Breast epithelium (tissue), 4 donors: Measurements from ENCODE around the gene ZNF606. TPM values are rescaled to one million over a fixed set of nuclear protein-coding genes. Genes with fewer than 3 reads are reported as not detected.
A peak's percentile ranks its signal among the peaks of the same experiment; 100 is the strongest.

Experiments
- DNase-seq, 2 donors: peaks; one replicate each; pipeline ENCODE4 v3.0.0-alpha.2; 2019; ENCODE audit warnings: low spot score in 2 of 2
- H3K27ac ChIP-seq, 2 donors: fragments of 200-600 bp; sonication (generic) in 1 of 2; one replicate each; pipeline ENCODE4 v1.5.1; 2016 to 2019; ENCODE audit warnings: mild to moderate bottlenecking in 1 of 2
- H3K27me3 ChIP-seq, 2 donors: fragments of 200-600 bp; sonication (generic) in 1 of 2; one replicate each; pipeline versions ENCODE4 v1.5.1 to v1.6.0; 2017 to 2019; ENCODE audit warnings: control low read depth in 1 of 2, mild to moderate bottlenecking in 1 of 2
- H3K36me3 ChIP-seq: fragments of 200-600 bp; one replicate; pipeline ENCODE4 v1.5.1; 2019
- H3K4me1 ChIP-seq, 2 donors: fragments of 200-600 bp; sonication (generic); one replicate each; pipeline ENCODE4 v1.5.1; 2016 to 2019; ENCODE audit warnings: control low read depth in 1 of 2
- H3K4me3 ChIP-seq, 3 donors: fragments of 200-600 bp; sonication (generic); 1 replicate in 2 of 3; 2 replicates in 1 of 3; pipeline ENCODE4 v1.5.1; 2016 to 2019; ENCODE audit warnings: mild to moderate bottlenecking in 3 of 3, moderate library complexity in 2 of 3
- H3K9me3 ChIP-seq, 2 donors: fragments of 200-600 bp; sonication (generic) in 1 of 2; one replicate each; pipeline ENCODE4 v1.5.1; 2016 to 2019; ENCODE audit warnings: control low read depth in 1 of 2
- CTCF ChIP-seq, 3 donors: fragments of 450-650 bp; IDR thresholded peaks; one replicate each; pipeline ENCODE4 v1.5.1; 2016 to 2017; ENCODE audit warnings: antibody characterized with exemption in 3 of 3, mild to moderate bottlenecking in 3 of 3, moderate library complexity in 3 of 3
- POLR2A ChIP-seq: fragments of 450-650 bp; IDR thresholded peaks from one replicate; pipeline ENCODE4 v1.6.1; 2016; ENCODE audit warnings: antibody characterized with exemption, mild to moderate bottlenecking, moderate library complexity
- POLR2AphosphoS5 ChIP-seq, 3 donors: sonication (generic); formaldehyde crosslinking; IDR thresholded peaks; one replicate each; pipeline ENCODE4 v1.6.1; 2017; ENCODE audit warnings: antibody characterized with exemption in 3 of 3
- intact Hi-C: fragments of 100-400 bp; cut with DNase I; formaldehyde crosslinking; loops from one replicate; pipeline ENCODE4 v1.15.1; 2023; ENCODE audit warnings: low total_unique reads
- total RNA-seq, 3 donors: library from RNA; depleted of rRNA; stranded (reverse); fragments of >200 nt; gene quantifications; one replicate each; pipeline ENCODE4 v1.1.0, GENCODE V29; 2016

Gene ZNF606
- total RNA-seq, 3 donors from 2014 or later: 12.0 to 46.5 (median 21.6) TPM

- H3K4me3 ChIP-seq: peak within 1 kb of the TSS; percentile 86 to 95 (median 86)
- peaks cover 12% of the 10 kb centered on the region for H3K36me3 ChIP-seq
- H3K27me3 ChIP-seq: no peaks in the 10 kb centered on the region
- DNase-seq: peak; percentile 92 to 97
- intact Hi-C loops: no loop called here
- H3K27ac ChIP-seq: peak within 1 kb of the TSS; percentile 85 to 90
- TF ChIP-seq CTCF (IDR thresholded peaks at IDR 0.05) (peak; percentile 31 to 69 (median 66)), POLR2AphosphoS5 (IDR thresholded peaks at IDR 0.05) (peak; percentile 73 to 74 (median 74)), POLR2A (no peak)
- H3K9me3 ChIP-seq: peaks cover 46% of the 10 kb centered on the region in 2 donors
- H3K4me1 ChIP-seq: no peaks in the 10 kb centered on the region
These were observed 55.0 kb downstream of the ZNF606 start, which contains the start of gene ZNF256 for GRCh38 chr19:57947419-57948134. Gene ZNF256 (minus strand): TSS chr19:57947706. CDS start chr19:57947474, 232 bp downstream.

- Histone ChIP-seq H3K4me3 (peak overlapping the region; percentile 86 to 95 (median 86)), H3K9me3 (peaks cover 48 to 52% of the 10 kb centered on the region in 2 donors), H3K4me1 (no peaks in the 10 kb centered on the region), H3K27me3 (no peaks in the 10 kb centered on the region), H3K36me3 (peaks cover 17% of the 10 kb centered on the region), H3K27ac (peak overlapping the region; percentile 85 to 90)
- TF ChIP-seq POLR2A: no peak
- no peak for TF ChIP-seq CTCF (IDR thresholded peaks at IDR 0.05)
- no peak for TF ChIP-seq POLR2AphosphoS5 (IDR thresholded peaks at IDR 0.05)
- no peak for DNase-seq
- intact Hi-C loops: no loop called here
These were observed 55.6 kb downstream of the ZNF606 start for GRCh38 chr19:57947088-57947418.

GRCh38 chr19:57946316-57946715 lies 56.3 kb downstream of the ZNF606 start:
- intact Hi-C loops: no loop called here
- Histone ChIP-seq H3K9me3 (peaks cover 51 to 59% of the 10 kb centered on the region in 2 donors), H3K4me1 (no peaks in the 10 kb centered on the region), H3K4me3 (peak overlapping the region; percentile 86 to 95 (median 86)), H3K27me3 (no peaks in the 10 kb centered on the region), H3K36me3 (peaks cover 24% of the 10 kb centered on the region), H3K27ac (no peak overlapping the region)
- no peak for TF ChIP-seq POLR2AphosphoS5 (IDR thresholded peaks at IDR 0.05)
- no peak for TF ChIP-seq CTCF (IDR thresholded peaks at IDR 0.05)
- no peak for TF ChIP-seq POLR2A
- DNase-seq: no peak

- H3K9me3 ChIP-seq: peaks cover 78 to 92% of the 10 kb centered on the region in 2 donors
- H3K36me3 ChIP-seq: peaks cover 31% of the 10 kb centered on the region
- no peaks in the 10 kb centered on the region for H3K4me1 ChIP-seq
- DNase-seq: no peak
- H3K4me3 ChIP-seq: no peak overlapping the region
- H3K27ac ChIP-seq: no peak overlapping the region
- no peaks in the 10 kb centered on the region for H3K27me3 ChIP-seq
- TF ChIP-seq CTCF (IDR thresholded peaks at IDR 0.05): no peak
- TF ChIP-seq POLR2AphosphoS5 (IDR thresholded peaks at IDR 0.05): no peak
- TF ChIP-seq POLR2A: no peak
- intact Hi-C loops: no loop called here
These were observed 61.0 kb downstream of the ZNF606 start for GRCh38 chr19:57941593-57941992.

GRCh38 chr19:57935731-57936130 lies 66.9 kb downstream of the ZNF606 start:
- H3K4me1 ChIP-seq: no peaks in the 10 kb centered on the region
- intact Hi-C loops: no loop called here
- peaks cover 60 to 94% of the 10 kb centered on the region in 2 donors for H3K9me3 ChIP-seq
- H3K27ac ChIP-seq: no peak overlapping the region
- no peaks in the 10 kb centered on the region for H3K27me3 ChIP-seq
- peaks cover 1% of the 10 kb centered on the region for H3K36me3 ChIP-seq
- no peak for DNase-seq
- H3K4me3 ChIP-seq: no peak overlapping the region
- no peak for TF ChIP-seq POLR2AphosphoS5 (IDR thresholded peaks at IDR 0.05)
- TF ChIP-seq POLR2A: no peak
- TF ChIP-seq CTCF (IDR thresholded peaks at IDR 0.05): no peak
